Heart left ventricle (tissue), 13 donors: Measurements from ENCODE around the gene CBFA2T3.

Experiments
- POLR2A ChIP-seq, 2 donors: fragments of 450-650 bp; IDR thresholded peaks; one replicate each; pipeline ENCODE4 v1.6.1; 2017; ENCODE audit warnings: antibody characterized with exemption in 2 of 2, mild to moderate bottlenecking in 2 of 2, moderate library complexity in 2 of 2
- TF ChIP-seq, protein P1 (sequence below), 12 donors: fragments of 200-600 bp; sonication (generic) in 4 of 12; IDR thresholded peaks; one replicate each; pipeline versions ENCODE4 v1.5.0 to v1.8.0; 2018 to 2022; ENCODE audit warnings: antibody characterized with exemption in 12 of 12, mild to moderate bottlenecking in 5 of 12
- donor health status: ischemic (EF 13 %, LVEDD 7.1; RV severe dilation, severe dysfunction).
- donor health status: DM: no; HTN: yes; CAD: no.
- donor health status: DM: no; HTN: no; CAD: no.
- donor health status: ischemic (EF 25% LVEDD 6.9; RV normal size, moderate dysfunction).
- donor health status: ischemic (EF 25% LVEDD 5.7; RV mildly dilated, moderate dysfunction).
- donor health status: ischemic (EF 35%, LVEDD 5.7; RV mildly dilated, moderate dysfunction).
- donor health status: nonischemic (EF 11% LVEDD 7.7; RV severe dilation, severe dysfunction).
- donor health status: DM: yes; HTN: yes; CAD: no.
- donor health status: PGD.
- donor health status: ischemic (EF 29% LVEDD 5.4; RV normal size, mild dysfunction).
- donor health status: nonischemic (EF 23%, LVEDD 6.1; RV moderate dilation, normal function).

DNA sequence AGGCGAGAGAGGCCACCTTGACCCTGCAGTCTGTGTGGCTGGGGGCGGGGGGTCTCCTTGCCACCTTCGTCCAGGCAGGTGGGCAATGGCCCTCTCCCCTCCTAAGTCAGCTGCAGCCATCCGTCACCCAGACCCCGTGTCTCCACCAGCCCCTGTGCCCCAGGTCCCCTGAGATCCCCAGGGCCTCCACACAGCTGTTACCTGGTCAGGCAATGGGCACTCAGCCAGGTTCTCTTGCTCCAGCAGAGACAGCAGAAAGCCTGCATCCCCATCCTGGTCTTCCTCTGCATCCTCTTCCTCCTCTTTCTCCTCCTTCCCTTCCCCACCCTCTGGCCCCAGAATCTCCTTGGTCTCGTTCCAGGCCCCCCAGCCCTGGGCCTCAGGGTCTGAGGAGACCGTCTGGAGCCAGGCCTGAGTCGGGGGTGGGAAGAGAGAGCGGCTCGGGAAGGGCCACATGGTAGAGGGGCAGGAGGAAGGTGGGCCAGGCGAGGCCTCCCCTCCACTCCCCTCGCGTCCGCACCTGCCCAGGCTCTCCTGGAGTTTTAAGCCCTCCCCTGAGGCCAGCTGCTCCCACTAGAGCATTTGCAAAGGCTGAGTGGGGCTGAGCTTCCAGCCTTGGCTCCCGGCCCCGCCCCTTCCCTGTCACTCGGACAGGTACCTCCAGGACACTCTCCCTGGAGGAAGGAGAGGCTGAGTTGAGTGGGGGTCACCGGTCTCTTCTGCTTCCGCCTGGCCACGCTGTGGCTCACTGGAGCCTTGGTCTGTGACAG is 110.7 kb downstream of the CBFA2T3 start, which contains the start of gene PABPN1L:
- no peak for TF ChIP-seq POLR2A (IDR thresholded peaks at IDR 0.05)
- TF ChIP-seq, protein P1, sequence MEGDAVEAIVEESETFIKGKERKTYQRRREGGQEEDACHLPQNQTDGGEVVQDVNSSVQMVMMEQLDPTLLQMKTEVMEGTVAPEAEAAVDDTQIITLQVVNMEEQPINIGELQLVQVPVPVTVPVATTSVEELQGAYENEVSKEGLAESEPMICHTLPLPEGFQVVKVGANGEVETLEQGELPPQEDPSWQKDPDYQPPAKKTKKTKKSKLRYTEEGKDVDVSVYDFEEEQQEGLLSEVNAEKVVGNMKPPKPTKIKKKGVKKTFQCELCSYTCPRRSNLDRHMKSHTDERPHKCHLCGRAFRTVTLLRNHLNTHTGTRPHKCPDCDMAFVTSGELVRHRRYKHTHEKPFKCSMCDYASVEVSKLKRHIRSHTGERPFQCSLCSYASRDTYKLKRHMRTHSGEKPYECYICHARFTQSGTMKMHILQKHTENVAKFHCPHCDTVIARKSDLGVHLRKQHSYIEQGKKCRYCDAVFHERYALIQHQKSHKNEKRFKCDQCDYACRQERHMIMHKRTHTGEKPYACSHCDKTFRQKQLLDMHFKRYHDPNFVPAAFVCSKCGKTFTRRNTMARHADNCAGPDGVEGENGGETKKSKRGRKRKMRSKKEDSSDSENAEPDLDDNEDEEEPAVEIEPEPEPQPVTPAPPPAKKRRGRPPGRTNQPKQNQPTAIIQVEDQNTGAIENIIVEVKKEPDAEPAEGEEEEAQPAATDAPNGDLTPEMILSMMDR (IDR thresholded peaks at IDR 0.05) = no peak
